ENCODE data around the gene POLR1H.
A peak's percentile ranks its signal among the peaks of the same experiment; 100 is the strongest.
"Not testable (repeated sequence)": the region's sequence is repeated elsewhere in the genome, so short reads cannot be mapped to it uniquely, and the experiment has no call there.

The POLR1H gene

GRCh38 chr6:30061092-30061857 is at the start of gene POLR1H:
POLR1H (plus strand) TSS chr6:30061265; CDS start chr6:30061525, 260 bp downstream.
- peak; percentile 96 for DNase-seq (ENCODE audit: low read depth)

GRCh38 chr6:30013291-30013922 is 47.7 kb upstream of the POLR1H start:
- DNase-seq (ENCODE audit: low read depth) = no peak

GRCh38 chr6:30019819-30020218 is 41.2 kb upstream of the POLR1H start:
- DNase-seq (ENCODE audit: low read depth) = no peak

GRCh38 chr6:30020626-30021025 is 40.4 kb upstream of the POLR1H start:
- DNase-seq (ENCODE audit: low read depth) = no peak

GRCh38 chr6:30022189-30022588 is 38.9 kb upstream of the POLR1H start:
- no peak for DNase-seq (ENCODE audit: low read depth)

GRCh38 chr6:30022712-30023111 is 38.4 kb upstream of the POLR1H start:
- not testable (repeated sequence) for DNase-seq (ENCODE audit: low read depth)

GRCh38 chr6:30025186-30025585 is 35.9 kb upstream of the POLR1H start:
- DNase-seq (ENCODE audit: low read depth) = no peak

- no peak for DNase-seq (ENCODE audit: low read depth)
These were observed 31.5 kb upstream of the POLR1H start for GRCh38 chr6:30029588-30029987.

GRCh38 chr6:30031381-30031780 is 29.7 kb upstream of the POLR1H start:
- DNase-seq (ENCODE audit: low read depth) = no peak

GRCh38 chr6:30033440-30033839 is 27.6 kb upstream of the POLR1H start:
- DNase-seq (ENCODE audit: low read depth) = peak; percentile 88

- DNase-seq (ENCODE audit: low read depth) = no peak
These were observed 25.3 kb upstream of the POLR1H start for GRCh38 chr6:30035784-30036183.

- DNase-seq (ENCODE audit: low read depth) = peak; percentile 34
These were observed 23.8 kb upstream of the POLR1H start for GRCh38 chr6:30037182-30037788.

GRCh38 chr6:30041221-30041620 is 19.8 kb upstream of the POLR1H start:
- no peak for DNase-seq (ENCODE audit: low read depth)

GRCh38 chr6:30041821-30042220 is 19.2 kb upstream of the POLR1H start:
- DNase-seq (ENCODE audit: low read depth) = peak; percentile 22

- no peak for DNase-seq (ENCODE audit: low read depth)
These were observed 18.6 kb upstream of the POLR1H start for GRCh38 chr6:30042476-30042875.

GRCh38 chr6:30042914-30043313 is 18.2 kb upstream of the POLR1H start:
- no peak for DNase-seq (ENCODE audit: low read depth)

GRCh38 chr6:30043744-30044143 is 17.3 kb upstream of the POLR1H start:
- DNase-seq (ENCODE audit: low read depth) = no peak

- peak; percentile 51 for DNase-seq (ENCODE audit: low read depth)
These were observed 16.4 kb upstream of the POLR1H start for GRCh38 chr6:30044630-30045029.

- no peak for DNase-seq (ENCODE audit: low read depth)
These were observed 13.8 kb upstream of the POLR1H start for GRCh38 chr6:30047220-30047619.

- DNase-seq (ENCODE audit: low read depth) = no peak
These were observed 7.4 kb upstream of the POLR1H start for GRCh38 chr6:30053682-30054081.

GRCh38 chr6:30055513-30055912 is 5.6 kb upstream of the POLR1H start:
- no peak for DNase-seq (ENCODE audit: low read depth)

GRCh38 chr6:30060606-30061091 is 416 bp upstream of the POLR1H start:
- peak; percentile 50 for DNase-seq (ENCODE audit: low read depth)

GRCh38 chr6:30061858-30062458 is 893 bp downstream of the POLR1H start:
- DNase-seq (ENCODE audit: low read depth) = peak; percentile 37

Data from iris pigment epithelial cell (primary cell).